ENCODE measurements around the gene HNRNPC.

Gene HNRNPC

DNA sequence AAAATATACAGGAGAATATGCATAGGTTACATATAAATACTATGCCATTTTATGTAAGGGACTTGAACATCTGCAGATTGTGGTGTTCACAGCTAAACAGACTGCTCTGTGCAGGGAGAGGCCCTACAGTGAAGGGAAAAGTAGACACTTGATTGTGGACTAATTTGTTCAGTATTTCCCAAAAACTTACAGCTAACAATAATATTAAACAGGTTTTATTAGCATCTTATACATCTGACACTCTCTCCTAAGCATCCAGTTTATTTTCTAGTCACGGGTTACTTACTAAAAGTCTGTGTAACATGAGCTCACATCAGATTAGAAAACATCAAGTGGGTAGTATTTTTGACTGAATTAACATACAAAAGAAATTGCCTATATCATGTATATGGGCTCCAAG is 60.1 kb downstream of the HNRNPC start:
- no peak for DNase-seq

DNA sequence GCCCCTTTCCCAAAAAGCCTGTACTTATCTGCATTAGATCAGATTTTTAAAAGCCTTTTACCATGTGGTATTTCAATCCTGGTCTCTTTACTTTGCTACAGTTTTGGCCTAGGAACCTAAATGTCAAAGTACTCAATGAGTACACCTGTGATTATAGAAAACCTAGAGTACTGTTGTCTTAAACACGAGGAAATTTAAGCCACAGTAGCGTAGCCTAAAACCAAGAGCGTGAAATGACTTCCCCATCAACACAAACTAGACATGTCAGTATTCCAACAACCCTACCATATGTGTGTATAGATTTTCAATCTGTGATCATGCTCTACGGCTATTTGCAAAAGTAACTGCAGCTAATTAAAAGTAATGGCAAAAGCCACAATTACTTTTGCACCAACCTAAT is 60.7 kb downstream of the HNRNPC start:
- DNase-seq: no peak

DNA sequence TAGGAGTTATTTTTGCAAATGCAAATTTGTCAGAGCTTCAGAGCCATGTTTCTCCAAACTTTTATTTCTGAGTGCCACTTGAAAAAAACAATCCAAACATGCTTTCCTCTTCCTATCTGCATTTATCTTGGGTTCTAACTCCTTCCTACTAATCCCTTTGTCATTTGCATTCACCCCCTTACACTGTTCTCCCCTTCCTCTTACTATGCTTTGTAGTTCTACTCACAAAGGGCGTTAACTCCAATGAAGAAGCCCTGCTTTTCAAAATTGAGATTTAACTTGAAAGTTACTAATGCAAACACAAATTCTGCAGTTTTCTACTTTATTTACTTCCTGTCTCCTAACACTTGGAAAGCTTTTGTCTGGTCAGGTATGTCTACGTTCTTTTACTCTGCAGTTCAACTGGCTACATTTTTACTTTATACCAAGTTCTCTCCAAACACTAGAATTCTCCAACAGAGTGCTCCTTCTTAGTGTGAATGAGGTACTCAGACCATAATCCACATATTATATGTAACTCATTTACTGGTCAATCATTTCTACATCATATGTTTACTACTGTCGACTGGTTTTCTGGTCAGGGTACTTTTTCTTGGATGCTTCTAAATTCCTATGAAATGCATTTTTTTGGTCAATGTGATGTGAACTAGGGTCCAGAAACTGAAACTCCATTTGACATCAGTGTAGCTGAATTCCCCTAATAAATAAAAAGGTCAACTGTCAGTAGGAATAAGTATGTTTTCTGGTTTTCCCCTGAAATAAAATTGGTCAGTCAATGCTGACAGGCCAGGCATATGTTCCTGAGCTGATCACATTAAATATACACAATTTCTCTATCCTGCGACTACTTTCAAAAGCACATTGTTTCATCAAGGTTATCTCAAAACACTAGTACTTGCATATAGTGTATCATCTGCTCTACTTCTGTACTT is 62.2 kb downstream of the HNRNPC start:
- no peak for DNase-seq

DNA sequence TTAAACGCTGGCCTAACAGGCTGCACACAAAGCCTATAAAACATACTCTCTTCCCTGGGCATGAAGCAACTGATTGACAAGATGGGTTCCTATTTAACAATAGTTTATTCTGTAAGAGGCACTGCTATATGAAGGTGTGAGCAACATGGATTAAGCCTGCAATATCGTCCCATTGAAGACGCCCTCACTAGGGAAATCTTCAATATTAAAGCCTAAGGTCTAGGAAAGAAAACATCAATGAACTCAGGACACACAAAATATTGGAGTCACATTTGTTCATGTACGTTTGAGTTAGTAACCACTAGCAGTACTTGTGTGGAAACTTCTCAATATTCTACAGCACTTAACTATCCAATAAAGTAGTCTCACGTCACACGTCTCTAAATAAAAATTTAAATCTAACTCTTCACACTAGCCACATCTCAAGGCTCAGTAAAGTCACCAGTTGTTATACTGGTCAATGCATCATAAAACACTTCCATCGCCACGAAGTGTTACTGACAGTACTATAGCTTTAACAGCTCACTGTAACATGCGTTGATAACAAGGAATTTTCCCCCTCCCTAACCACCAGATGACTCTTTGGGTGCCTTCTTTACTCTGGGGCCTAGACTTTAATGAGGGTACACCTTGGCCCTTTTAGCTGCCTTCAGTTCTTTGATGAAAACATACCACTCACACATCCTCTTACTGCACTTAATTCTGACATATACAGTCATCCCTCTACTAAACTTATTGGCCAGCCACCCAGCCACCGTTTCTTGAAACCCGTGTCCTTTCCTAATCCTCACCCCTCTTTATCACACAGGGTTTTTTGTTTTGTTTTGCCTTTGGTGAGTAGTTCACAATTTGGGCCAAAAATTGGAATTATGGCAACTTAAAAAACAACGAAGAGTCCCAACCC is 63.3 kb downstream of the HNRNPC start:
- no peak for DNase-seq

DNA sequence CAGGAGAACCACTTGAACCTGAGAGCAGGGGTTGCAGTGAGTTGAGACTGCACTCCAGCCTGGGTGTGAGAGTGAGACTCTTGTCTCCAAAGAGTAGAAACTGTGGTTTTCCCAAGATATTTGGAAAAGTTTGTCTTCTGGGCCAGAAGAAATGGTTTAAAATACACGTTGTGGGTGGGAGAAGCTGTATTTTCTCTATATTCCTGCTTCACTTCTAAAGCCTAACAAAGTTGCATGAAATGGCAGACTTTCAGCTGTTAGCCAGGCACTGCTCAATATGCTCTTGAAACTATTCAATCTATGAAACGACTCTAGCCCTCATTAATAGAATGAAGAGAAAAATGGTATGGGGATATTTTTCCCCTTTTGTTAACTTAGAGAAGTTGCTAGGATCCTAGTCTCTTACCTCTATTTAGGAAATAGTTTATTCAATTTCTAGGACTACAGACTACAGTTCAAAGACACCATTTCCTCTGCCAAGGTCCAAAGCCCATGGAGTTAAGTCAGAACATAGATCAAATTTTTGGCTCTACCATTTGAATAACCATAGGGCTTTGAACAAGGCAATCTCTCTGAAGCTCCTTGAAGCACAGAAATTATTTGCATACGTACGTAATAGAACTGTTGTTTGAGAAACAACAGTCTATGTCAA is 64.1 kb downstream of the HNRNPC start:
- no peak for DNase-seq

DNA sequence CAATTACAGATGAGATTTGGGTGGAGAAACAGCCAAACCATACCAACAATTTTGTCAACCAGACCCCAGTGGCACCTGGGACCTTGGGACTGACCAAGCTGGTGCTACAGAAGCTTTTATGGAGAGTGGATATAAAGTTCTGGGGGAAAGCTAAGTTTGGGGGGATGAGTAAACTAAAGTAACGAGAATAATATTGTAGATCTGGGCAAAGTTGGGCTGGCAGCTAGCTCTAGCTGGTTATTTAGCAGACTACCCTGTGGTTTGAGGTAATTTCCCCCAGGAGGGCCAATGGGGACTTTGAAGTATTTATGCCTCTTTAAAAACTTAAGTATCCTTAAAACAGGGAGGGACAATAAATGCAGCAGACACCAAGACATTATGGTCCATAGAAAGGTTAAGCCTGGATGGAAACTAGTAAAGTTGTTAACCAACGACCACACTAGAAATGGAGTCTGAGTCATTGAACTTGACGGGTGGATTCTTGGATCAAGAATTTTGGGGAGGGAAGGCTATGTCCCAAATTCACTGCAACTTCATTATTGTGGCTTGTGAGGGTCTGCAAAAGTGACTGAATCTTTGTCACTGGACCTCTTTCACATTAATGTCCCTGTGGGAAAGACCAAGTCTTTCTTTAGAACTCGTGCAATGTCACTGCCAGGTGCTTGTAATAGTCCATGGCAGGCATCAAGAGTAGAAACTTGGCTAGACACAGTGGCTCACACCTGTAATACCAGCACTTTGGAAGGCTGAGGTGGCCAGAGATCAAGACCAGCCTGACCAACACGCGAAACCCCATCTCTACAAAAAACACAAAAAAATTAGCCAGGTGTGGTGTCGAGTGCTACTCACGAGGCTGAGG is 64.8 kb downstream of the HNRNPC start:
- no peak for DNase-seq

DNA sequence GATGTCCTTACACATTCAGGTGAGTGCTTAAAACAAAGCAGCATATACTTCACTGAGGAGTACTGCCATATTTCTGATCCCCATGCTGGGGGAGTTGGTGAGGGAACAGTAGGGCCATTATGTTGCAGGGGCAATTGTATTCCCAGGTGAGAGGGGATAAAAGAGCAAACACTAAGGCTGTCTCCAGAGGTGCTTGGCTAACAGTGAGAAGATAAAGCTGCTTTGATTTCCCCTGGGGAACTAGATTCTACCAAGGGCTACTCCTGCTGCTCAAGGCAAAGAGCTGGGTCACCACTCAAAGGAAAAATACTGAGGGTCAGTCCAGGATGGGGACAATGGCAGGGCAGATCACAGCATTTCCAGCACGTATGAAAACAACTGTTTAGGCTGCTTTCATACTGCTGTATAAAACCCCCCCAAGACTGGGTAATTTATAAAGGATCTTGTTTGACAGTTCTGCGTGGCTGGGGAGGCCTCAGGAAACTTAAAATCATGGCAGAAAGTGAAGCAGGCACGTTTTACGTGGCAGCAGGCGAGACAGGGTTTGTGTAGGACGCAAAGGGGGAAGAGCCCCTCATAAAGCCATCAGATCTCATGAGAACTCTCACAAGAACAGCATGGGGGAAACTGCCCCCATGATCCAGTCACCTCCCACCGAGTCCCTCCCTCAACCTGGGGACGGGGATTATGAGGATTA is 65.6 kb downstream of the HNRNPC start:
- no peak for DNase-seq

DNA sequence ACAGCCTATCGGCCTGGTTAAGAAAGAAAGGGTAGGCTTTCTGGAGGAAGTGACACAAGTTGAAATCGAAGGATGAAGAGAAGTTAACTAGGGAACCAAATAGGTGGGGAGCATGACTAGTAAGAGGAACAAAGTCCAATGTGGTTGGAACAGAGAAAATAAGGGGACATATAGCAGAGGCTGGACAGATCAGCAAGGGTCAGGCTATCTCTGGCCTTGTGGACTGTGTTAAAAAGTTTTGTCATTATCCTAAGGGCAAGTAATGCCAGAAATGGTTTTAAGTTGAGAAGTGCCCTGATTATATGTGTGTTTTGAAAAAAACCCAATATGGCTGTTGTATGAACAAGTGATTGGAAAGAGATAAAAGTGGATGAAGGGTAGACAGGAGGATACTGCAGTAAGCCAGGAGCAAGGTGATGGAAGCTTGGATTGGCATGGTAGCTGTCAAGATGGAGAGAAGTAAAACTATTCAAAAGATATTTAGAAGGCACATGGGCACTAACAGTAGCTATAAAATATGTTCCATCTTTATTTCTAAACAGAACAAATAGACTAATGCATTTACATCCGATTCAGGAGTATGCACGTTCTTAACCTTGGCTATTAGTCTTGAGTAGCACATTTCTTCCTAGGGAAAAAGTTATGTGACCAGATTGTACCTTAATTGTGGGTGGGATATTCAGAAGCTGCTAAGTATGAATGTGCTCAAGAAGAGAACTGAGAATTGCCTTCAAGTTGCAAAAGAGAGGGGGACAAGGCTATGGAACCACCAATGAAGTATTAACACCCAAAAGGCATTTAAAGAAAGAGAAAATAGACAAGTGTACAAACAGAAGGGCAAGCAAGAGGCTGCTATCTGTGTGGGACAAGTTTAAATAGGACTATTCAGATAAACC is 66.5 kb downstream of the HNRNPC start:
- no peak for DNase-seq

DNA sequence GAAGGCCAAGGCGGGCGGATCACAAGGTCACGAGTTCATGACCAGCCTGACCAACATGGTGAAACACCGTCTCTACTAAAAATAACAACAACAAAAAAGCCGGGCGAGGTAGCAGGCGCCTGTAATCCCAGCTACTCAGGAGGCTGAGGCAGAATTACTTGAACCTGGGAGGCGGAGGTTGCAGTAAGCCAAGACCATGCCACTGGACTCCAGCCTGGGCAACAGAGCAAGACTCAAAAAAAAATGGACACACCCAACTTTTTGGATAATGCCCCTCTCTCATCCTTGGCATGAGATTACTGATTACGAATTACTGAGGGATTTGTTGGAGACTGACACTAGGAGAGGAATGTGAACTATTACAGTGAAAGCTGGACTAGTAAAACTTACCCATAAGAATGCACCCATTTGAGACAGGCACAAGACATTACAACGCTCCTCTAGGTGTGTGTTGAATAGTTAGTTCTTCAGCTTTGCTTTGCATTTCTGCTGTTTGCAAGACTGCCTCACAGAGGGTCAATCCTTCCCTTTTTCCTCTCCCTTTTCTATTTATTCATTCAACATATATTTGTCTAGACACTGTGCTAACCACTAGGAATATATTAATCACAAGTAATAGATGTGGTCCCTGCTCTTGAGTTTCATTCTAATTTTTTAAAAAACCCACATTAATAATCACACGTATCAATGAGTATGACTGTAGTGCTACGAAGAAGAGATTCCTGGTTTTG is 67.3 kb downstream of the HNRNPC start:
- DNase-seq: no peak

DNA sequence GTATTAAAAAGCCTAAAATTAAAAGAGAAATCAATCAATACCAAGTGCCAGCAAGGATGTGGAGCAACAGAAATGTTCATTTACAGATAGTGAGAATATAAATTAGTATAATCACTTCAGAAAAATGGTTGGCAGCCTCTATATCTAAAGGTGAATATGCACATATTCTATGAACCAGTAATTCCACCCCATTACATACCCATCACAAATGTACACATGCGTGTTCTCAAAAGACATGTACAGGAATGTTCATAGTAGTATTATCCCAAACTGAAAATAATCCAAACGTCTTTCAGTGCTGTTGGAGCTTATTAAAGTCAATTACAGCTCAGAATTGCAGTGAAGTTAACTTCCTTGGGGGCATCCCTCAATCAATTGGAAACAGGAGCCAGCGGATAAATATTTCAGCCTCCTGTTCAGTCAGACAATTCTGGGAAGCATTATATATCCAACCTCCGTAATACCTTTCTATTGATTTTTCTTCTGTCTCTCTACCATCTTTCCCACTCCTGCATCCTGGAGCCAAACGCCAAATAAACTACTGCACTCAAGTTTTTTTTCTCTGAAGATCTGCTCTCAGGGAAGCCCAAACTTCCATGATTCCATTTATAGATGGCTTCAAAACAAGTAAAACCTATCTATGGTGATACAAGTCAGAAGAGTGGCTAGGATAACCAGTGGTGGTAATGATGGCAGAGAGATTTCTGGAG is 68.3 kb downstream of the HNRNPC start:
- no peak for DNase-seq

DNA sequence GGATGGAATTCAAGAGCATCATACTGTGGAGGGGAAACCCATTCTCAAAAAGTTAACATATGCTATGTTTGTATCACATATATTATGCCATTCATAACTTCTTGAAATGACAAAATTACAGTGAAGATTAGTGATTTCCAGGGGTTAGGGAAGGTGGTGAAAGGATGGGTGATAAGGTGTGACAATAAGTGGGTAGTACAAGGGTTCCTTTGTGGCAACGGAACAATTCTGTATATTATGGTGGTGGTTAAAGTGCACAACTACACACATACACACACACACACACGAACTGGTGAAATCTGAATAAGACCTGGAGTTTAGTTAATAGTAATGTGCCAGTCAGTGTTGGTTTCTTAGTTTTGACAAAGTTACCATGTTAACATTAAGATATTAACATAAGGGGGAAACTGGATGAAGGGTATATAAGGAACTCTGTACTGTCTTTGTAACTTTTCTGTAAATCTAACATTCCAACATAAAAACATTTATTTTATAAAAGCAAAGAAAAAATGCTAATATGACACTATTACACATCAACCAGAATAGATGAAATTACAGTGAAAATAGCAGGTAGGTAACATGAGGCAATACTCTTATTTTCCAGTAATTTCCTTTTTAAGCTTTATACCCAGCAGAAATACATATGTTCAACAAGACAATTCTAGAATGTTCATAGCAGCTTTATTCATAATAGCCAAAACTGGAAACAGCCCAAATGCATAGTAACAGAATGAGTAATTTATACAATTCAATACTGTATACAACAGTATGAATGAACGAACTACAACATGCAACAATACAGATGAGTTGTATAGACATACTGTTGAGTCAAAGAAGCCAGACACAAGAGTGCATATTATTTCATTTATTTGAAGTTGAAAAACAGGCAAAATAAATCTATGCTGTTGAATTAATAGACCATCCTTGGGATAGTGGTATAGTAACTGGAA is 69.4 kb downstream of the HNRNPC start:
- DNase-seq: no peak

DNA sequence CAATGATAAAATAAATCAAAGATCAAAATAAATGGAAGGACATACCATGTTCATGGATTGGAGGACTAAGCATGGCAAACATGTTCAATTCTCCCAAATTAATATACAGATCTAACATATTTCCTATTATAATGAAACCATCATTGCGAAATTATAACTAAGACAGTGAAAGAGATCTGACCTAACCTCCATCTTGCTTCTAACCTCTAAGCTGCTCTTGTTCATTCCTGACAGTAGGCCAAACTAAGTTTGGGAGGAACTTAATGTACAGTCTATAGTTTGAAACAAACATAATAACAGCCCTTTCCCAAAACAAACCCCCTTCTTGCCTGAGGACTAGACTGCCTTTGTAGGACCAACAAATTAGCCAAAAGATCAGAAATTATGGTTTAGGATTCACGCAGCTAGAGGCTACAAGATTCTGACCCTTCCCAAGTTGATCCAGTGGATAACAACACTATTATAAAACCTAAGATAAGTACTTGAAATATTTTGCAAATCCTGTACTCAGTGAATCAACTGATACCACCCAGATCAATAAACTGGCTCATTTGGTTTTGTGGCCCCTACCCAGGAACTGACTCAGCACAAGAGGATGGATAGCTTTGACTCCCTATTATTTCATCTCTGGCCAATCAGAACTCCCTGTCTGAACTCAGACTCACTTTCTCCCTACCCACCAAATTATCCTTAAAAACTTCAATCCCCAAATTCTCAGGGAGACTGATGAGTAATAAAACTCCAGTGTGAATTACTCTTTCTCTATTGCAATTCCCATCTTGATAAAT is 71.6 kb downstream of the HNRNPC start:
- no peak for DNase-seq

DNA sequence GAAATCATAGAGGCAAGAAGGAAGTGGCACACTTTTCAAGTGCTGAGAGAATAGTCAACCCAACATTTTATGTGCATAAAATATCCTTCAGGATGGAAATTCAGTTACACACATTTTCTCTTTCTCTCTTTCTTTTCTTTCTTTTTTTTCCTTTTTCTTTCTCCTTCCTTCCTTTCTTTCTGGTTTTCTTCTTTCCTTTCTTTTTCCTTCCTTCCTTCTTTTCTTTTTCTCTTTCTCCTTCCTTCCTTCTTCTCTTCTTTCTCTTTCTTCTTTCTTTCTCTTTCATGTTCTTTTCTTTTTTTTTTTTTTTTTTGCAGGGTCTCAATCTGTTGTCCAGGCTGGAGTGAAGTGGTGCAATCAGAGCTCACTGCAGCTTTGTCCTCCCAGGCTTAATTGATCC is 74.6 kb downstream of the HNRNPC start:
- DNase-seq: no peak

DNA sequence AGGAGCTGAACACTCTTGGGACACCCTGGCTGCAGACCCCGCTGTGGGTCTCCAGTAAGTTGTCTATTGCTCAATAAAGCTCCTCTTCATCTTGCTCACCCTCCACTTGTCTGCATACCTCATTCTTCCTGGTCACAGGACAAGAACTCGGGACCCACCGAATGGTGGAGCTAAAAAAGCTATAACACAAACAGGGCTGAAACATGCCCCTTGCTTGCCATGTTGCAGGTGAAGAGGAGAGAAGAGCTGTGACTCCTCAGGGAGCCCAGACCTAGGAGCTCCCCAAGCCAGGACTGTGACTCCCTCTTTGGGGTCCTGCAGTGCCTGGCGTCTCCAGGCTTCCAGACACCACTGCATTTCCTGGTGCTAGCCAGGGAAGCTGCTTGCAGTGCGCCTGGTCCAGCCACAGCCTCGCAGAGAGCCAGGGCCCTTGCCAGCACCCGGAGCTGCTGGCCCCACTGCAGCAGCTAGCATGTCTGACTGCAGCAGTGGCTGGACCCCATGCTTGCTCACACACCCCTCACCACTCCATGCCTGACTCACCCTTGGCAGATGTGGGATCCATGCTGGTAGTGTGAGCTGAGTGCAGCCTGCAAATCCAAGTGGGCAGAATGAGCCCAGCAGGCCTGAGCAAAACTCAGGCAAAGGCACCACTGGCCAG is 76.2 kb downstream of the HNRNPC start:
- no peak for DNase-seq

DNA sequence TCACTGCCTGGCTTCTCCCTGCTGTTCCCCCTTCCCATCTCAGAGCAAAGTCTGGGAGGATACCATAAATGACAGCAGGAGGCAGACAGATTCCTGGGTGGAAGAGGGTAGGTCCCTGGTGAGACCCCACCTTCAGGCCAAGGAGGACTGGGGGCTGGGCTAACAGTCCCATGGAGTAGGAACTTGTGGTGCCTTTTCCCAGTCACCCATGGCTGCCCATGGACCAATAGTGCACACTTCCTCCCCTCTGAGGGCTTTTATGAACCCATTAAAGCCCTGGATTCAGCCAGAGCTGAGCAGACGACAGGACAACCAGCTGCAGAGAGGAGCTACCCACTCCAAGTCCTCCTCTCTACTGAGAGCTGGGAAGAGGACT is 76.8 kb downstream of the HNRNPC start:
- no peak for DNase-seq

DNA sequence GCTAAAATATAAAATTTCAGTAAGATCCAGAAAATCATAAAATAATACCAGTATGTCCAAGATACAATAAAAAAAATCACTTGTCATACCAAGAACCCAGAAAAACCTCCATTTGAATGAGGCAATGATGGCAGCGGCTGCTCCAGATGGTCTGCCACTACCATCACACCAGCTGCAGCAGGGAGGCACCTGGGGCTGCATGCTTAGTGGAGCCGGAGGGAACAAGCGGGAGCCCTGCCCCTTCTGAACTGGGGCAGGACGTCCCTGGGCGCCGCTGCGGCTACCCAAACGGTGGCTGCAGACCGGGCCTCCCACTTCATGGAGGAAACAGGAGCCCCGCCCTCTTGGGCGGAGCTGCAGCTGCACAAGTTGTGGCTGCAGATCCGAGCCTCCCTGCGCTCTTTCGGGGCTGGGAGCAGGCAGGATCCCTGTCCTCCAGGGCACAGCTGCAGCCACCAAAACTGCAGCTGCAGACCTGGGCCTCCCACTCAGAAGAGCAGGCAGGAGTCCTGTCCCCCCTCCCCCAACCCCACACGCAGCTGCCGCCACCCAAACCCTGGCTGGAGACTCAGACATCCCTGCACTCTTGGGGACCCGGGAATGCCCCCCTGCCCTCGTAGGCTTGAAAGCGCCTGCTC is 77.3 kb downstream of the HNRNPC start:
- DNase-seq: peak; percentile 40 to 49
